NCI-H1694 (cell line): ENCODE data around the gene PDE6A.

Experiments
- DNase-seq: peaks from one replicate; lab custom pipeline; 2025; lab: John Stamatoyannopoulos, UW

The PDE6A gene

DNA sequence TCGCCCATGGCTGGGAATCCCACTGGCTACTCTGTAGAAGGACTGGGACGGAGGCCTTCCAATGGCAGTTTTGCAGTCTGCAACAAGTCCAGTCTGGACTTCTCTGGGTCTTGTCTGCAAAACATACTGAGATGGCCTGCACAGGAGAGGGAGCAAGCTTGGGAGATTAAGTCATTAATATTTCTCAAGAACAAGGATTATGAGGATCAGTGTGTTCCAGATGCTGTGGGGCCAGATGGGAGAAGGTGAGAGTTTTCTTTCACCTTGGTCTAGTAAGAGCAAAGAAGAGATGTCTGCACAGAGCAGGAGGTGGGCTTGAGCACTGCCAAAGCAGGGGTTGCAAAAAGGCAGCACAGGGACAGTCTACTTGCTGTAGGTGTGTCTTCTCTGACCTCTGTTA, at the start of gene PDE6A:
Gene PDE6A, minus strand, starts transcription at position 128 of the 400 bp plus-strand sequence. Its CDS starts 120 bp downstream, at position 8.
- no peak for DNase-seq

DNA sequence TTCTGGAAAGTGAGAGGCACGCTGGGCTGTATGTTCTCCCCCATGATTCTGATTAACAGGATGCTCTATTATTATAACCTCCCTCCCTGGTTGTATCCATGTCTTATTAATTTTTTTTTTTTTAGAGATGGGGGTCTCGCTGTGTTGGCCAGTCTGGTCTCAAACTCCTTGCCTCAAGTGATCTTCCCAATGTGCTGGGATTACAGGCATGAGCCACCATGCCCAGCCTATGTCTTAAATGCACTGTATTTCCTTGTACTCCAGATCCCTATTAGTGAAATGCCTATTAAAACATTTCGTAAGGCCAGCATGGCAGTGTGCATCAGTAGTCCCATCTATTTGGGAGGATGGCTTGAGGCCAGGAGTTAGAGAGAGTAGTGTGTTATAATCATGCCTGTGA, 48.9 kb upstream of the PDE6A start:
- no peak for DNase-seq

DNA sequence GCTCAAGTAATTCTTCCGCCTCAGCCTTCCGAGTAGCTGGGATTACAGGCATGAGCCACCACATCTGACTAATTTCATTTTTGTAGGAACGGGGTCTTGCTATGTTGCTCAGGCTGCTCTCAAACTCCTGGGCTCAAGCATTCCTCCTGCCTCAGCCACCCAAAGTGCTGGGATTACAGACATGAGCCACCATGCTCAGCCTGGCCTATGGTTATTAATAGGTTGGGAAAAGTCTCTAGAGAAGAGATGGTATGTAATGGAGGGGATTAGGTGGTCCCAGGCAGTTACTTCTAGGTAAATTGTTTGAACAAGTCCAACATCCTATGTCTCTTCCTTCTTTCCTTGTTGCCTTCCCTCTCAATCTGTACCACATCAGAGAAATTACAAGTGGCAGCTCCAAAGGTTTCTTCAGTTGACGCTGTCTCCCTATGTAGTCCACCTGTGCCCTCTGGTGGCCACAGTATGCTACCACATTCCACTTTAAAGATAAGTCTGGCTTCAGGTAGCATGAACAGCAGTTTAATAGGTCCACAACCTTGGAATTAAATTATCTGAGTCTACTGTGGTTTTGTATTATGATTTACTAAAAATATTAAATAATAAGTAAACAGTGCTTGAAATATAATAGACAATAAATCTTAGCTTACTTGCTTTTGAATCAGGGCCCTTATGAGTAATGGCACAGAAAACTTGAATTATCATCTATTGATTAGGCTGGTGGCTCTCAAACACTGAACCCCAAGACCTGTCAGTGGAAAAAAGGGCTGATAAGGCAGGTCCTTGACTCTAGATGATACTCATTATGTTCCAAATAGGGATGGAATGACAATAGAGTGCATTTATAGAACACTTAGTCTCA, 46.2 kb upstream of the PDE6A start:
- peak; percentile 52 for DNase-seq

DNA sequence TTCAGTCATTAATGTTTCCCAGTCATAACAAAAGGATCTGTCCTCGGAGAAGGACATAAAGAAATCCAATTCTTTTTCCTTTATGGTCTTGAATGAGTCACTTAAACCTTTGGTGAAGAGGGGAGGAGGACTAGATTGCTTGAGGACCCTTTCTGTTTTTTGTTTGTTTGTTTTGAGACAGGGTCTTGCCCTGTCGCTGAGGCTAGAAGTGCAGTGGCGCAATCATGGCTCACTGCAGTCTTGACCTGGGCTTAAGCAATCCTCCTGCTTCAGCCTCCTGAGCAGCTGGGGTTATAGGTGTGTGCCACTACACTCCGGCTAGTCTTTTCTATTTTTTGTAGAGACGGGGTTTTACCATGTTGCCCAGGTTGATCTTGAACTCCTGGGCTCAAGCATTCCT, 43.5 kb upstream of the PDE6A start:
- DNase-seq: no peak

DNA sequence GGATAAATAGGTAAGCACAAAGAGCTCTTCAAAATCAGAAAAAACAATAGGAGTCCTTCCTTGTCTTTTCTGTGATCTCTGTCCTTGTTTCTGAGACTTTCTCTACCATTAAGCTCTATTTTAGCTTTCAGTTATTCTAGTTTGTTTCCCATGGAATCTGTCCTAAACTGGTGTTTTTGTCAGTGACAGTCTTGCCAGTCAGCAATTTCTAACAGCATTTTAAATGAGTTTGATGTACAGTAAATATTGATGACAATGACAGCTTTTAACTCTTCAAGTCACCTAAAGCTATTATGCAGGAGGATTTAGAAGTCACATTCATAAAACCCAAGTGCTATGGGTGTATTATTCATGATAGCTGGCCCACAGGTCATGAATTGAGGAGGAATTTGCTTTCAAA, 37.9 kb upstream of the PDE6A start:
- no peak for DNase-seq

GRCh38 chr5:149981206-149981605, 36.6 kb upstream of the PDE6A start:
- DNase-seq: no peak

GRCh38 chr5:149979896-149980295, 35.3 kb upstream of the PDE6A start:
- DNase-seq: no peak

DNA sequence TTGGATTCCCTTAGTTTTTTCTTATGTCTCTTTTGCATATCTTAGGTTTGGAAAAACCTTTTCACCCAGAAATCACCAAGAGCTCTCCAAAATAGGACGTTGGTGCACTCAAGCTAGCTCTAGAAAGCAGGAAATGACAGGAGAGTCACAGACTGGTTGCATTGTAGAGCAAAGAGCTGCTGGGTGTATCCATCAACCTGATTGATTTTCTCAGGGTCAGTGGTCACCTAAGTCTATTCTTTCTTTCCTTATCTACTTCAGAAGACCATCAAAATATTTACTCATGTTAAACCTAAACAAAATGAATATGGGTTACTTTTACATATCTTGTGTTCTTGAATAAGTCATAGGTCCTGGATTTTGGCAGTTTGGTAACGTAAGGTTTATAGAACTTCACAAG, 30.8 kb upstream of the PDE6A start:
- DNase-seq: no peak

DNA sequence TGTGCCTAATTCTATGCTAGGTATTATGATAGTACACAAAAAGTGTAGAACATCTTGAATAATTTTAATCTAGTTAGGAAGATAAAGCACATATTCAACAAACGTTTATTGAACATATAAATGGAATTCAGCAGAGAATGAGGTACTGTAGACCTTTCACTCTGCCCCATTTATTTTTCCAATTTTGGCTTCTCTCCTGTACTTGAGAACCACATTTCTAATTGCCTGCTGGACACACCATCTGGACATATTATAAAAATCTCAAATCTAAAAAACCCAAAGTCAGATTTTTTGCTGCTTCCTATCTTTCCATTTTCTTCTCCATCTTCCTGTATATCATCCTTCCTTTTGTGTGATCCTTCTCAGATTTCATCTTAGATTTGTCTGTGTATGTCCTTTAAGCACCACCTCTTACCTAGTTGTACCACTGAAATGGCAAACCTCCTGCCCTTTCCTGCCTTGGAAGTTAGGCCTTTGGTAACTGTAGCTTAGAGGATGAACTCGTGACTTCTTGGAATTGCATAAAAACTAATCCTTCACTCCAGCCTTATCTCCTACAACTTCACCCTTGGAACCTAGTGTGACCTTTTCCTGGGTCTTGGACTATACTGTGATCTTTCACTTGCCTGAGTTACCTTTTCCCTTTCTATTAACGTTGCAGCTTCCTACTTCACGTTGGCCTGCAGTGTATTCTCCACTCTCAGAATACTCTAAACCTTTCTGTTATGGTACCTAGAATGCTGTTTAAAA, 24.8 kb upstream of the PDE6A start:
- no peak for DNase-seq

GRCh38 chr5:149966946-149967345, 22.4 kb upstream of the PDE6A start:
- DNase-seq: no peak

DNA sequence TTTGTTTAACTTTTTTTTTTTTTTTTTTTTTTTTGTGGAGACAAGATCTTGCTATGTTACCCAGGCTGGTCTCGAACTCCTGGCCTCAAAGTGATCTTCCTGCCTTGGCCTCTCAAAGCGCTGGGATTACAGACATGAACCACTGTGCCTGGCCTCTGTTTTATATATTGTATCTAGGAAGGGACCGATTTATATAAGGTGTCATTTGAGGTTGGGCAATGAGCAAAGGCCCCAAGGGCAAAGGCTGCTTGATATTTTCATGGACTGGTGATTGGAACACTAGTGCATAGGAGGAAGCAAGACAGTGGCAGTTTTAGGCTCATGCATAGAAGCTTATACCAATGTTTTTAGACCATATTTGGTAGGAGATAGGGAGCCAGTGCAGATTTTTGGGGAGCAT, 19.1 kb upstream of the PDE6A start:
- no peak for DNase-seq

GRCh38 chr5:149962601-149963300, 18.2 kb upstream of the PDE6A start:
- DNase-seq: no peak

DNA sequence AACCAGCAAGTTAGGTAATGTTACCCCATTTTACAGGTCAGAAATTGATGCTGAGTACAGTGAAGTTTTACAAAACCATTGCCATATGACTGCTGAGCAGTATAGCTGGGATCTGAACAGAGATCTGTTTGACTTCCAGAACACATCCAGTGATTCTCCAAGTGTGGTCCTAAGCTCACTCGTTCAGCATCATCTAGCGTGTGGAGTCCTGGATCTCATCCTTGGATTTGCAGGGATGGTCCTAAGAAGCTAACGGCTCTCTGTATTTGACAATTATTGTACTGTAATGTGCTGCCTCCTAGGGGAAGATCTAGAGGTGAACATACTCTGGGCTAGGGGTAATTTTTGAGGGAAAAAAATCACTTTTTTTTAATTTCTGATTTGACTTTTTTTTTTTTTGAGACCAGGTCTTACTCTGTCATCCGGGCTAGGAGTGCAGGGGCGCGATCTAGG, 17.4 kb upstream of the PDE6A start:
- peak; percentile 50 for DNase-seq

DNA sequence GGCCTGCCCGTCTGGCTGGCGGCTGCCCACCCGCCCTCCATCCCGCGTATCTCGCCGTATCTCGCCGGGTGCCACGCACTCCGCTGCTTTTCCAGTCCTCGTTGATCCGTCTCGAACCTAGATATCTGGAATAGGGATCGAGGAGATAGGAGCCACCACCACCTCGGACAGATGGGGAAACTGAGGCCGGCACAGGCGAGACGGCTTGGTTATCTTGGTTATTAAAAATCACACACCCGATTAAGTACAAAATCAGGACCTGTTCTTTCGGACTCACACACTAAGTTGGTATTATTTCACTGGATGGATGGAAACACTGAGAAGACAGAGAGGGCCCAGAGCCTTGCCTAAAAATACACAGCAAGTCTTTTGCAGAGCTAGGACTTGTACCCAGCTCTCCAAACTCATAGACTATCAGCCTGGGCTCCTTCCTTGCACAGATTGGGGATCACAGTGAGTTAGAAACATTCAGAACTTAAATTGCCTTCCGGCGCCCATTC, 16.6 kb upstream of the PDE6A start:
- no peak for DNase-seq

DNA sequence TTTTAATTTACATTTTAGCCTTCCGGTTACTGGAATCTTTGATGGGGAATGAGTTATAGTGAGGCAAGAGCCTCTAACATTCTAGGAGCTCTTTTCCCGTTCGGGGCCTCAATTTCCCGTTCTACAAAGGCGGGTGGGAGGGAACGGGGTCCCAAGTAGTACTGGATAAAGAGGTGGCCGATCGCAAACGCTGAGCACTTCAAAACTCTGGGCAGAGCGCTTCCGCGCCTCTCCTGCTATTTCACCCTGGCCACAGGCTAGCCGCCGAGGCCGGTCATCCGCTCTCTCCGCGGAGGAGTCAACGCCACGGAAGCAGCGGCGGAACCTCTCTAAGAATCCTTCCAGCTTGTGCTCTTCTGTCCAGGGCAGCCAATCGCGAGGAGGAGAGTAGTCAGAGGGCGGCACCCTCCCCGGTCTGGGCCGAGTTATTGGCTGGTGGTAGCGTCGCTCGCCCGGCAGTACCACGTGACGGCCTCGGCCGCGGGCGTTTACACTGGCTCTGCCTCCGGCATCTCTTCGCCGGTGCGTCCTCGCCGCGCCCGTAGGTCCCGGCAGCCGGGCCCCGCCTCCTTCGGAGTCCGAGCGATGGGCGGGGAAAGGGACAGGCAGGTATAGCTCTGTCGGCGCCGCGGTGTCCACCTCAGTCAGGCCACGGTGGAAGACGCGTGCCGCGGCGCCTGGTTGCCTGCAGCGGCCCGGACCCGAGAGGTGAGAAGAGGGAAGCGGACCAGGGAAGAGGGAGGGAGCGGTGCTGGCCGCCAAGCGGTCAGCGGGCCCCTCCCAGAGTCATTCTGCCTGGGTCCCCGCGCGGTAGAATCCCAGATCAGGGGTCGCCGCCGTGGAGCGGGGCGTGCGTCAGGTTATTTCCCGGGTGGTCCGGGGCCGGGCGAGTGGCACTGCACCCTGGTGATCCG, 15.9 kb upstream of the PDE6A start, which contains the start of gene SLC26A2:
Gene SLC26A2, plus strand, starts transcription at position 487 of the 914 bp plus-strand sequence. CDS start 16,895 bp downstream, outside the sequence.
- DNase-seq: peak; percentile 79

DNA sequence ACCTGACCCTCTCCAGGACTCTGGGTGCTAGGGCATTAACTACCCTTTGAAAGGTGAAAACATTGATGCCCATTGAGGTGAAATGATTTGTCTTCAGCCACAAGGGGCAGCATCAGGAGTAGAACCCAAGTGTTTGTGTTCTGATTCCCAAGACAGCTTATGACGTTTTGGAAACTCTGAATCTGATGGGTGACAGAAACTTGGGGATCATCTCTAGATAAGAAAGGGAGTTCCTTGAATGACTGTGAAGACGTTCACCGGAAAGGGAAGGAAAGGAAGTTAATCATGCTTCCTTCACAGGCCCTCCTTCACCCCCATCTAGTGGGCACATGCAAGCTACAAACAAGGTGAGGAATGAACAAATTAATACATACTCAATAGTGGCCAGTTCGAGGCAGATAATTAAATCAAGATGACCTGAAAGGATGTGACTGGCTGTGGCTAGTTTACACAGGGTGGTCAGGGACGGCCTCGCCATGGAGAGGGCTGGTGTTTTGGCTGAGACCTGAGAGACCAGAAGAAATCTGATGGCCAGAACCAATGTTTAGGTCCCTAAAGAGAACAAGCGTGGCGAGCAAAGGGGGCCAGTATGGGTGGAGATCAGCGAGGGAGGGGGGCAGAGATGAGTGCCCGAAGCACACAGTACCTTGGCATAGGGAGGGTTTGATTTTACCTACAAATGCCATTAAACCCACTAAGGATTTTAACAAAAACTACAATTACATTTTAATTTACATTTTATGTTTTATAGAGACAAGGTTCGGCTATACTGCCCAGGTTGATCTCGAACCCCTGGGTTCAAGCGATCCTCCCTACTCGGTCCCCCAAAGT, 15.0 kb upstream of the PDE6A start:
- DNase-seq: no peak

- DNase-seq: no peak
These were observed 13.3 kb upstream of the PDE6A start for GRCh38 chr5:149957855-149958254.

GRCh38 chr5:149956685-149957084, 12.1 kb upstream of the PDE6A start:
- DNase-seq: no peak

DNA sequence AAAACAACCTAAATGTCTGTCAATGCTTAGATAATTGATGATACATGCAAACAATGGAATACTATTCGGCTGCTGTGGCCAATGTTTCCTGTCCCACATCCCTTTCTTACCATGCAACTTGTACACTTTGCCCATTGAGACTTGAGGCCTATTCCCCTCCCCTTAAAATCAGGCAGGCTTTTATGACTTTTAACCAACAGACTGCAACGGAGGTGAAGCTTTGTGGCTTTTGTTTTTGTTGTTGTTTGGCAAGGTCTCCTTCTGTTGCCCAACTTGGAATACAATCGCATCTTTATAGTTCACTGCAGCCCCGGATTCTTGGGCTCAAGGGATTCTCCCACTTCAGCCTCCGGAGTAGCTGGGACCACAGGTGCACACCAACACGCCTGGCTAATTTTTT, 10.2 kb upstream of the PDE6A start:
- no peak for DNase-seq

GRCh38 chr5:149953436-149954121, 9.0 kb upstream of the PDE6A start:
- DNase-seq: no peak
